Measurements from ENCODE around the gene ATP13A4.

The ATP13A4 gene

DNA sequence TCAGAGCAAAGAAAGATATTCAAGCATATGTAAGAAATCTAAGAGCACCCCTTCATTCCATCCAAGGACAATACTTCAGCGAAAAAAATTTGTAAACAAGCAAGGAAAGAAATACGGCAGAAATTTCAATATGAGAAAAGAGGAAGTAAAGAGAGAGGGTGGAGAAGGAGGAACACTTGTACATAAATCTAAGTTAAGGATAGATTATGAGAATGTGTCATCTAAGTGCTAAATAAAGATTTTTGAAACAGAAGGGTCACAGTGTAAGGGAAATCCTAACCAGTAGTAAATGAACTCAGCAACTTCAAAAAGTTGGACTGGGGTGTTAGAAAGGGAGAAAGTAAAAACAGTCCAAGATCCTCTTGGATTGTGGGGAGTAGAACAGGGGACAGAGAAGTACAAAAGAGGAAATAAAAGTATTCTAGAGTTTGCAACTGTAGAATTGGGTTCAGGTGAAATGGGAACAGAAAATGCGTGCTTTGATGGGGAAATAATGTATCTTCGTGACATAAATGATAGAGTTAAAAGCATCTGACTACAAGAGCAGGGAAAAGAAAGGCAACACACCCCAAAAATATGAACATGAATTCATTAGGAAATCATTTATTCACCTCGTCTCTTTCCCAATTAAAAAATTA lies 107.6 kb downstream of the ATP13A4 start:
- Histone ChIP-seq H3K4me1 (ENCODE audit: insufficient read depth, low read length) (no peaks in the 10 kb centered on the region), H3K4me3 (ENCODE audit: low read depth in 1 of 2, low read length in 2 of 2) (no peak overlapping the region), H3K27me3 (ENCODE audit: control insufficient read depth in 1 of 2, insufficient read depth in 2 of 2, low read length in 2 of 2) (no peaks in the 10 kb centered on the region), H3K27ac (ENCODE audit: low read depth, low read length) (no peak overlapping the region), H3K9ac (ENCODE audit: low read length) (no peak overlapping the region), H3K36me3 (ENCODE audit: insufficient read depth, low read length) (no peaks in the 10 kb centered on the region), H3K9me3 (ENCODE audit: low read length) (no peaks in the 10 kb centered on the region)

DNA sequence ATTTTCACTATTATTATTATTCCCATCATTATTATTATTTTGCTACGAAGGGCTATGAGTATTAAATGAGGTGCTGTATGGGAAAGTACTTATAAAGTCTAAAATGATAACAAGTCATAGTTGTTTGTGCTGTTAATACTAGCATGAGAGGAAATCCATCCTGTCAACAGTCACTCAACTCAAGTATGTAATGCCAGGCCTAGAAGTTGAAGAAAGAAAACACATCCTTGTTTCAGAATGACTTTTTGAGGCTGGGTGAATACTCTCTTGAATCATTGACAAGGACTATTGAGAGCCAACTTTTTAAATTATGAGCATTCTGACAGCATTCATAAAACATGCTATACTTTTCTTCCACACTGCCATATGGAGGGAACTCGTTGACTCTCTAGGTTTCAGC lies 115.3 kb downstream of the ATP13A4 start:
- no peak overlapping the region for H3K4me3 ChIP-seq (ENCODE audit: low read depth in 1 of 2, low read length in 2 of 2)
- no peaks in the 10 kb centered on the region for H3K9me3 ChIP-seq (ENCODE audit: low read length)
- H3K27ac ChIP-seq (ENCODE audit: low read depth, low read length): no peak overlapping the region
- H3K4me1 ChIP-seq (ENCODE audit: insufficient read depth, low read length): no peaks in the 10 kb centered on the region
- H3K27me3 ChIP-seq (ENCODE audit: control insufficient read depth in 1 of 2, insufficient read depth in 2 of 2, low read length in 2 of 2): no peaks in the 10 kb centered on the region
- no peak overlapping the region for H3K9ac ChIP-seq (ENCODE audit: low read length)
- no peaks in the 10 kb centered on the region for H3K36me3 ChIP-seq (ENCODE audit: insufficient read depth, low read length)

DNA sequence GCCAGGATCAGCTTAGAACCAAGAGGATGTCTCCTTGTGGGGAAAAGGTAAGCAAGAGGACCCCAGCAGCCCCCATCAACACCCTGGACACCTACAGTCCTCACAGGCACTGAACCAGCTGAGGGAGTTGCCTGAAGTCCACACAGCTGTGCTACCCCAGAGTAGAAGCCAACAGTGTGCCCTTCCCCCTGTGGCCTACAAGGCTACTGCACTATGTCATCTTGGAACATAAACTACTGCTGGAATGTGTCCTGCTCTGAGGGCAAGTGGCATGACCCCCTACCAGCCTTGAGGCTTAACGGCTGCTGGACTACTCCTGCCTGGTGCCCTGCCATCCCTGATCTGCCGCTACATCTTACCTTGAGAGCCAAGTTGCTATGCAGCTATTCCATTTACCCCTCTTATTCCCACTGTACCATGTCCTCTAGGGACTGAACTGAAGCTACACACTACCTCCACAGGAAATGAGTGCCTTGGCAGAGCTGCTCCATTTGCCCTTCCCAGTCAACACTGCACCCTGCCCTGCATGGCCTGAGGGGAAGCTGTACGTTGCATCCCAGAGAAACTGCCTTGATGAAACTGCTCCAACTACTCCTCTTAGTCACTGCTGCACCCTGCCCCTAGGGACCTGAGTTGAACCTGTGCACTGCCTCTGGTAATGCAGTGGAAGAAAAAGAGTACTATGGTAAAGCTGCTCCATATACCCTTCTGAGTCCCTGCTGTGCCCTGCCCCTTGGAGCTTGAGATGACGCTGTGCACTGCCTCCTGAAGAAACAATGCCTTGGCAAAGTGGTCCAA lies 135.9 kb downstream of the ATP13A4 start:
- no peaks in the 10 kb centered on the region for H3K4me1 ChIP-seq (ENCODE audit: insufficient read depth, low read length)
- H3K4me3 ChIP-seq (ENCODE audit: low read depth in 1 of 2, low read length in 2 of 2): no peak overlapping the region
- H3K9ac ChIP-seq (ENCODE audit: low read length): no peak overlapping the region
- no peaks in the 10 kb centered on the region for H3K27me3 ChIP-seq (ENCODE audit: control insufficient read depth in 1 of 2, insufficient read depth in 2 of 2, low read length in 2 of 2)
- H3K36me3 ChIP-seq (ENCODE audit: insufficient read depth, low read length): no peaks in the 10 kb centered on the region
- H3K27ac ChIP-seq (ENCODE audit: low read depth, low read length): no peak overlapping the region
- H3K9me3 ChIP-seq (ENCODE audit: low read length): peaks cover 11% of the 10 kb centered on the region

DNA sequence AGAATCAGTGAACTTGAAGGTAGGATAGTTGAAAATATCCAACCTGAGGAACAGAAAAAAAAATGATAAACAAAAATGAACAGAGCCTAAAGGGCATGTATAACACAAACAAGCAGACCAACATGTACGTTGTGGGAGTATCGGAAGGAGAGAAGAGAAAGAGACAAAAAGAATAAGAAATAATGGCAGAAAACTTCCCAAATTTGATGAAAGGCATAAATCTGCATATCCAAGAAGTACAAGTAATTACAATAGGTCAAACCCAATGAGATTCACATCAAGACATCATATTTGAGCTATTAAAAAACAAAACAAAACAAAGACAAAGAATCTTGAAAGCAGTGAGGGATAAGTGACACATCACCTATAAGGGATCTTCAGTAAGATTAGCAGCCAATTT lies 138.1 kb downstream of the ATP13A4 start:
- Histone ChIP-seq H3K9me3 (ENCODE audit: low read length) (peaks cover 11% of the 10 kb centered on the region), H3K27ac (ENCODE audit: low read depth, low read length) (no peak overlapping the region), H3K4me3 (ENCODE audit: low read depth in 1 of 2, low read length in 2 of 2) (no peak overlapping the region), H3K9ac (ENCODE audit: low read length) (no peak overlapping the region), H3K27me3 (ENCODE audit: control insufficient read depth in 1 of 2, insufficient read depth in 2 of 2, low read length in 2 of 2) (no peaks in the 10 kb centered on the region), H3K36me3 (ENCODE audit: insufficient read depth, low read length) (no peaks in the 10 kb centered on the region), H3K4me1 (ENCODE audit: insufficient read depth, low read length) (no peaks in the 10 kb centered on the region)

DNA sequence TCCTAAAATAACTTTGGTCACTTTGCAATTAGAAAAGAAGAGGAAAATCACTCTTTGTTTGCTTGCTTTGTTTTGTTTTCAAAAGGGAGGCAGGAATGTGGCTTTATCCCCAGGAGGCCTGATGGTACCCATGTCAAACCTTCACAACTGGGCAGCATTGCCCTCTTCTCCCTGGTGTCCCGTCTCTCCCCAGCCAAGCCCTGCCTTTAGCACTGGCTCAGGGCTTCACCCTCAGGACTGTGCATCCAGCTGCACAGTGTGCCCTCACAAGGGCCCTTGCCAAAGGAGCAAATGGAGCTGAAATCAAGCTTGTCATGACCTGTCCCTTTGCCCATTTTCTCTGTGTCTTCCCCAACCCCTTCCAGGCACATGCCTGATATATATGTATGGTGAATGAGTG lies 147.0 kb downstream of the ATP13A4 start:
- no peaks in the 10 kb centered on the region for H3K36me3 ChIP-seq (ENCODE audit: insufficient read depth, low read length)
- H3K4me3 ChIP-seq (ENCODE audit: low read depth in 1 of 2, low read length in 2 of 2): no peak overlapping the region
- H3K27ac ChIP-seq (ENCODE audit: low read depth, low read length): no peak overlapping the region
- no peaks in the 10 kb centered on the region for H3K4me1 ChIP-seq (ENCODE audit: insufficient read depth, low read length)
- H3K9ac ChIP-seq (ENCODE audit: low read length): no peak overlapping the region
- H3K27me3 ChIP-seq (ENCODE audit: control insufficient read depth in 1 of 2, insufficient read depth in 2 of 2, low read length in 2 of 2): no peaks in the 10 kb centered on the region
- H3K9me3 ChIP-seq (ENCODE audit: low read length): no peaks in the 10 kb centered on the region

DNA sequence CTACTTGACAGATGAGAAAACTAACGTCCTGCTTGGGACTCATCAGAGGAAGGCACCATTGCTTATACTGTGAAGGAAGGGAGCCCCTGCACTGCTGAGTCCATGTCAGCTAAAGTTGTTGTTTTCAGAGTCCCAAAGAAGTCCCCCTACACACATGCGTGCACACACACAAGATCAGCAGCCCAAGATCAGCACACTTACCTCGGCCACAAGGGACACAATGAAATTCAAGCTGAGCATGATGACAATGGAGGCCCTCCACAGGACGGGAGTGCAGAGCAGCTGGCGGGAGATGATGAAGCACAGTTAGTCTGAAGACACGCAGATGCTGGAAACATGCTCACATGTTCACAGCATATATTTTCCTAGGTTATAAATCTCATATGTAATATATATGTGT lies 147.6 kb downstream of the ATP13A4 start:
- no peaks in the 10 kb centered on the region for H3K36me3 ChIP-seq (ENCODE audit: insufficient read depth, low read length)
- no peaks in the 10 kb centered on the region for H3K9me3 ChIP-seq (ENCODE audit: low read length)
- no peaks in the 10 kb centered on the region for H3K27me3 ChIP-seq (ENCODE audit: control insufficient read depth in 1 of 2, insufficient read depth in 2 of 2, low read length in 2 of 2)
- H3K27ac ChIP-seq (ENCODE audit: low read depth, low read length): no peak overlapping the region
- H3K4me1 ChIP-seq (ENCODE audit: insufficient read depth, low read length): no peaks in the 10 kb centered on the region
- H3K9ac ChIP-seq (ENCODE audit: low read length): no peak overlapping the region
- H3K4me3 ChIP-seq (ENCODE audit: low read depth in 1 of 2, low read length in 2 of 2): no peak overlapping the region

DNA sequence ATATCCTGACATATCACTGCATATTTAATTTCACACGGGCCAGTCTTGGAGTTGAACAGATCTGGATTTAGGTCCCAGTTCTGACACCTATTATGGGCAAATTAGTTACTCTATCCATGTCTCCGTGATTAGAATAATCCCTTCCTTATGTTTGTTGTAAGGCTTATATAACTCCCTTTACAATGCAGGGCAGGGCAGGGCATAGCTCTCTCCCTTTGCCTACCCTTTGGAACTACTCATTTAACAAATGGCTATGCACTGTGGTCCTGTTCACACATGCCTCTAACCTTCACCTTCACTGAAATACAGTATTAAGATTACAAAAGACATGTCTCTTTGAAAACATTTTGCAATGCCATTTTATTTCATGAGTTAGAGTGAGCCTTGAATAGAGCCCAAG lies 151.4 kb downstream of the ATP13A4 start:
- no peaks in the 10 kb centered on the region for H3K27me3 ChIP-seq (ENCODE audit: control insufficient read depth in 1 of 2, insufficient read depth in 2 of 2, low read length in 2 of 2)
- no peaks in the 10 kb centered on the region for H3K4me1 ChIP-seq (ENCODE audit: insufficient read depth, low read length)

DNA sequence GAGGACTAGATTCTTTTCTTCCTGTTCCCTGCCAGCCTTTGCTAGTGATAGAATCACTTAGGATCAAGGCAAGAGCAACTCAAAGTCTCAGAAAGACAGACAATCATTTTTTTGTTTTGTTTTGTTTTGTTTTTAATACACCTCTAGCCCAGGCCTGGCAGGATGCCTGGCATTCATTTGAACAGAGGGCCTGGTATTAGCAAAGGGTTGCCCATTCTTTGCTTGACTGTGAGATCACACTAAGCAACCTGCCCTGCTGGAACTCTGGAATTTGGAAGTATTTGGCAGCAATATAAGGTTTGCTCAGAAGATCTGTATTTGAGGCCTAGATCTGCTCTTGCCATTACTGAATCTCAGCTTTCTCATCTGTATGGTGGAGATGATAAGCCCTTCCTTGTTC lies 154.4 kb downstream of the ATP13A4 start:
- Histone ChIP-seq H3K4me1 (ENCODE audit: insufficient read depth, low read length) (no peaks in the 10 kb centered on the region), H3K9me3 (ENCODE audit: low read length) (no peaks in the 10 kb centered on the region), H3K27ac (ENCODE audit: low read depth, low read length) (no peak overlapping the region), H3K9ac (ENCODE audit: low read length) (no peak overlapping the region), H3K27me3 (ENCODE audit: control insufficient read depth in 1 of 2, insufficient read depth in 2 of 2, low read length in 2 of 2) (no peaks in the 10 kb centered on the region), H3K4me3 (ENCODE audit: low read depth in 1 of 2, low read length in 2 of 2) (no peak overlapping the region), H3K36me3 (ENCODE audit: insufficient read depth, low read length) (no peaks in the 10 kb centered on the region)

More for the DNA sequence above, 151.4 kb downstream of the ATP13A4 start:
- Histone ChIP-seq H3K36me3 (ENCODE audit: insufficient read depth, low read length) (no peaks in the 10 kb centered on the region), H3K9me3 (ENCODE audit: low read length) (no peaks in the 10 kb centered on the region), H3K27ac (ENCODE audit: low read depth, low read length) (no peak overlapping the region), H3K9ac (ENCODE audit: low read length) (no peak overlapping the region), H3K4me3 (ENCODE audit: low read depth in 1 of 2, low read length in 2 of 2) (no peak overlapping the region)

DNA sequence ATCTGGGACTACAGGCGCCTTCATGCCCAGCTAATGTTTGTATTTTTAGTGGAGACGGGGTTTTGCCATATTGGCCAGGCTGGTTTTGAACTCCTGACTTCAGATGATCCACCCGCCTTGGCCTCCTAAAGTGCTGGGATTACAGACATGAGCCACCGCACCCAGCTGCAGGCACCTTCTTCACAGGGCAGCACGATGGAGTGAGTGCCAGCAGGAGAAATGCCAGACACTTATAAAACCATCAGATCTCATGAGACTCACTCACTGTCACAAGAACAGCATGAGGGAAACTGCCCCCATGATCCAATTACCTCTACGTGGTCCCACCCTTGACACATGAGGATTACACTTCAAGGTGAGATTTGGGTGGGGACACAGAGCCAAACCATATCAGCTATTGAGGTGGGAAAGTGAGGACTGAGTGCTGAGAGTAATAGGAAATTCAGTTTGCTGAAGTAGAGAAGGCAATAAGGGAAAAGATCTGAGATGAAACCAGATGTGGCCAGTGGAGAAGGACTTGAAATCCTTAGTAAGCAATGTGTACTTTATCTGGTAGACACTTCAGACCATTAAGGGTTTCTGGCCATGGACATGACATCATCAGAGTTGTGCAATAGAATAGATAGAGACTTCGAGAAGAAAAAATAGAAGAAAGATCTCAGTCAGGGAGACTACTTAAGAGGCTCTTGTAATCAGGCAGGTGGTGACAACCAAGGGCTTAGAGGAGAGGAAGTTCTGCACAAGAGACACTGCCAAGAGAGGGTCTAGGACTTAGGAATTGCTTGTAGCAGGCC lies 158.0 kb downstream of the ATP13A4 start:
- no peaks in the 10 kb centered on the region for H3K4me1 ChIP-seq (ENCODE audit: insufficient read depth, low read length)
- H3K36me3 ChIP-seq (ENCODE audit: insufficient read depth, low read length): no peaks in the 10 kb centered on the region
- no peaks in the 10 kb centered on the region for H3K9me3 ChIP-seq (ENCODE audit: low read length)
- H3K9ac ChIP-seq (ENCODE audit: low read length): no peak overlapping the region
- no peak overlapping the region for H3K27ac ChIP-seq (ENCODE audit: low read depth, low read length)
- no peak overlapping the region for H3K4me3 ChIP-seq (ENCODE audit: low read depth in 1 of 2, low read length in 2 of 2)
- no peaks in the 10 kb centered on the region for H3K27me3 ChIP-seq (ENCODE audit: control insufficient read depth in 1 of 2, insufficient read depth in 2 of 2, low read length in 2 of 2)

DNA sequence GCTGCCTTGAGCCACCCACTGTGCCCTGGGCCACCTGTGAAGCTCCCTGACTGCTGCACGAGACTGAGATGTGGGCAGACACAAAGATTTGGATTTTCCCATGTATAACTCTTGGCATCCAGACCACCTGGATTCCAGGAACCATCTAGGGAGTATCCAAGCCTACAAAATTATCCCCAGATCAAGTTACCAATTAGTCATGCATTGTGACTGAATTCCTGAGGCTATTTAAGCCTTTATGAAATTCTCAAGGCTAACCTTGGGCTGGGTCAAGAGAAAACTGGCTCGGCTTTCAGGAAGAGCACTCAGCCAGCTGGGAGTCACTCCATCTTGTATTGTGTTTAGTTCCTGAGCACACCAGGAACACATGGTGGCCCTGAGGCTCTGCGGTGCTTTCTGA lies 162.8 kb downstream of the ATP13A4 start:
- no peaks in the 10 kb centered on the region for H3K27me3 ChIP-seq (ENCODE audit: control insufficient read depth in 1 of 2, insufficient read depth in 2 of 2, low read length in 2 of 2)
- H3K27ac ChIP-seq (ENCODE audit: low read depth, low read length): no peak overlapping the region
- H3K4me3 ChIP-seq (ENCODE audit: low read depth in 1 of 2, low read length in 2 of 2): no peak overlapping the region
- H3K9me3 ChIP-seq (ENCODE audit: low read length): no peaks in the 10 kb centered on the region
- H3K9ac ChIP-seq (ENCODE audit: low read length): no peak overlapping the region
- H3K36me3 ChIP-seq (ENCODE audit: insufficient read depth, low read length): no peaks in the 10 kb centered on the region
- H3K4me1 ChIP-seq (ENCODE audit: insufficient read depth, low read length): no peaks in the 10 kb centered on the region

DNA sequence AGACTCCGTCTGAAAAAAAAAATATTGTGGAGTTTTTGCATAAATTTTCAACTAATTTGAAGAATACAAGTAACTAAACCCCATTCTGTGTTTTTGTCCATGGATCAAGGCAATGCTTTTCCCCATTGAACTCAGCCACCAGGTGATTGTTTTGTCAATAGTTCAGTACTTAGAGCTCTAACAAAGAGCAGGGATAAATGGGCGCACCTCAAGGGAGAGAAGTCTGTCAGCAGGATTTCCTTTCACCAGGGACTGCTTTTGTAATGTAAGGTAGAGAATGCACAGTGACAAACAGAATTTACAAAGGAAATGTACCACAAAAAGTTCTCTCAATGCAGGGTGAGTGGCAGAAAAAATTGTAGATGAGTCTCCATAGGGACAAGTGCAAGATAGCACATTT lies 165.4 kb downstream of the ATP13A4 start:
- Histone ChIP-seq H3K36me3 (ENCODE audit: insufficient read depth, low read length) (no peaks in the 10 kb centered on the region), H3K4me3 (ENCODE audit: low read depth in 1 of 2, low read length in 2 of 2) (no peak overlapping the region), H3K27me3 (ENCODE audit: control insufficient read depth in 1 of 2, insufficient read depth in 2 of 2, low read length in 2 of 2) (no peaks in the 10 kb centered on the region), H3K9me3 (ENCODE audit: low read length) (no peaks in the 10 kb centered on the region), H3K27ac (ENCODE audit: low read depth, low read length) (no peak overlapping the region), H3K4me1 (ENCODE audit: insufficient read depth, low read length) (no peaks in the 10 kb centered on the region), H3K9ac (ENCODE audit: low read length) (no peak overlapping the region)
